ENCODE measurements around the gene ARHGAP6. TPM values are rescaled to one million over a fixed set of nuclear protein-coding genes. Genes with fewer than 3 reads are reported as not detected.

ARHGAP6 gene
- total and polyA plus RNA-seq, 2 of the 13 experiments (the other 11 are each of a cell fraction or from before 2014, with no cell fraction given): 0.11 TPM; not detected in 1

- POLR2A ChIA-PET: no interaction called here
- intact Hi-C loops (cut with micrococcal nuclease; ENCODE audit: unreplicated experiment) (loop anchor here (1.0 kb wide), 1 partner anchor 13 kb away; no protein-coding TSS in a partner anchor), in situ Hi-C loops (cut with HindIII; ENCODE audit: extremely low pct_ligation_motif_present, low pct_unique_long_range_greater_than_20kb) (no loop called here)
- no TSS peak for BruUV-seq (replicated peaks)
- ATAC-seq (no peak), DNase-seq (ENCODE audit: low spot score) (no peak), FAIRE-seq (no peak)
- no peaks in the 10 kb centered on the region for H3K4me1 ChIP-seq (ENCODE audit: insufficient read depth, low read length)
- H3K9me3 ChIP-seq (ENCODE audit: low read length): no peaks in the 10 kb centered on the region
- TF ChIP-seq SATB2 (CRISPR knock-in tag; IDR thresholded peaks at IDR 0.05): no peak
- TF ChIP-seq EHMT2 (IDR thresholded peaks at IDR 0.05; ENCODE audit: borderline replicate concordance, low read depth, low read length): no peak
- TF ChIP-seq MAFK (conservative IDR thresholded peaks at IDR 0.05 in 1 of 2, IDR thresholded peaks at IDR 0.05 in 1 of 2; ENCODE audit: low read length in 2 of 2): no peak
- no peak for TF ChIP-seq ZNF83 (CRISPR knock-in tag; IDR thresholded peaks at IDR 0.05; ENCODE audit: borderline replicate concordance)
- no peak for TF ChIP-seq ZNF142 (CRISPR knock-in tag; IDR thresholded peaks at IDR 0.05)
- TF ChIP-seq, protein P1, sequence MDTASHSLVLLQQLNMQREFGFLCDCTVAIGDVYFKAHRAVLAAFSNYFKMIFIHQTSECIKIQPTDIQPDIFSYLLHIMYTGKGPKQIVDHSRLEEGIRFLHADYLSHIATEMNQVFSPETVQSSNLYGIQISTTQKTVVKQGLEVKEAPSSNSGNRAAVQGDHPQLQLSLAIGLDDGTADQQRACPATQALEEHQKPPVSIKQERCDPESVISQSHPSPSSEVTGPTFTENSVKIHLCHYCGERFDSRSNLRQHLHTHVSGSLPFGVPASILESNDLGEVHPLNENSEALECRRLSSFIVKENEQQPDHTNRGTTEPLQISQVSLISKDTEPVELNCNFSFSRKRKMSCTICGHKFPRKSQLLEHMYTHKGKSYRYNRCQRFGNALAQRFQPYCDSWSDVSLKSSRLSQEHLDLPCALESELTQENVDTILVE (CRISPR knock-in tag; IDR thresholded peaks at IDR 0.05): no peak
- TF ChIP-seq ZNF234 (CRISPR knock-in tag; conservative IDR thresholded peaks at IDR 0.05): no peak
- TF ChIP-seq SIX4 (CRISPR knock-in tag; IDR thresholded peaks at IDR 0.05): no peak
- TF ChIP-seq TOPORS (CRISPR knock-in tag; IDR thresholded peaks at IDR 0.05): no peak
- TF ChIP-seq THYN1 (CRISPR knock-in tag; IDR thresholded peaks at IDR 0.05; ENCODE audit: borderline replicate concordance, low read depth): no peak
- no peak overlapping the region for H3K4me3 ChIP-seq (replicated peaks in 1 of 3; ENCODE audit: insufficient read depth in 1 of 3, low read depth in 2 of 3, low read length in 3 of 3)
- H4K20me1 ChIP-seq (ENCODE audit: insufficient read depth, low read length): no peaks in the 10 kb centered on the region
- no peak overlapping the region for H3K9ac ChIP-seq (ENCODE audit: insufficient read depth, low read depth, low read length)
- 0% methylated on average over 1 of the region's 1 CpG for WGBS (ENCODE audit: low lambda C conversion rate)
- no peak overlapping the region for H2AFZ ChIP-seq (ENCODE audit: low read length)
- no peak overlapping the region for H3K4me2 ChIP-seq (ENCODE audit: low read depth, low read length)
- no peaks in the 10 kb centered on the region for H3K36me3 ChIP-seq (replicated peaks in 1 of 2; ENCODE audit: control insufficient read depth in 1 of 2, insufficient read depth in 2 of 2, low read length in 2 of 2)
- no peak overlapping the region for H3K27ac ChIP-seq (ENCODE audit: extremely low read length, insufficient read depth, low read length)
- no peaks in the 10 kb centered on the region; a peak in 1 of 5 replicates for H3K27me3 ChIP-seq (ENCODE audit: control insufficient read depth in 1 of 2, insufficient read depth in 2 of 2, low read length in 2 of 2)
- H3K79me2 ChIP-seq (ENCODE audit: insufficient read depth, low read length): no peaks in the 10 kb centered on the region
- CTCF ChIA-PET (ENCODE audit: low intra/inter-chr PET ratio, low total read pairs): no interaction called here
Measured at GRCh38 chrX:11670316-11670715, 4.6 kb upstream of the ARHGAP6 start.

All from HepG2 (cell line).